ENCODE results near the gene RHOH.
"Not testable (repeated sequence)": the region's sequence is repeated elsewhere in the genome, so short reads cannot be mapped to it uniquely, and the experiment has no call there.

RHOH gene

DNA sequence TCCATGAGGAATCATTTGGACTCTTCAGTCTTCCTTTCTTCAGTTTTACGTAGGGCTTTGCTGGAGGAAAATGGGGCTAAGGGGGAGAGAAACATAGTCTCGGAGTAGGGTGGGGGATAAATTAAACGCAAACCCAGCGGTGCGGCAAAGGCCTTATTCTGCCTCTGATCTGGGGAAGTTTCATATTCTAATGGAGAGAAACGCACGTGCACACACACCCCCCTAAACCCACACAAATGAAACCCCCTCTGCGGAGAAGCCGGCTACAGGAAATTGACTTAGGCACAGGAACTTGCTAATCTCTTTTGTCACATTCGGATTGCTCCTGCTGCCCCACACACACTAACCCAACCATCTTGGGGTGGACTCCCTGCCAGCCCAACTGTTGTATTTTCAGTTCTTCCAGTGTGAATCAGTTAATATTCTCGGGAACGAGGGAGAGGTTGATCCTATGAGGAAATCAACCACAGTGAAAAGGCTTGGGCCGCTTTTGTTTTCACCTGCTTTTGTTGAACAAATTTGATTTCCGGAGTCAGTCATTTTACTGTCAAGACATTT lies at the start of gene RHOH:
TSS of gene RHOH (plus strand) at position 308 of the 558 bp plus-strand sequence. CDS start 46,356 bp downstream, outside the sequence.
- DNase-seq, result no peak

DNA sequence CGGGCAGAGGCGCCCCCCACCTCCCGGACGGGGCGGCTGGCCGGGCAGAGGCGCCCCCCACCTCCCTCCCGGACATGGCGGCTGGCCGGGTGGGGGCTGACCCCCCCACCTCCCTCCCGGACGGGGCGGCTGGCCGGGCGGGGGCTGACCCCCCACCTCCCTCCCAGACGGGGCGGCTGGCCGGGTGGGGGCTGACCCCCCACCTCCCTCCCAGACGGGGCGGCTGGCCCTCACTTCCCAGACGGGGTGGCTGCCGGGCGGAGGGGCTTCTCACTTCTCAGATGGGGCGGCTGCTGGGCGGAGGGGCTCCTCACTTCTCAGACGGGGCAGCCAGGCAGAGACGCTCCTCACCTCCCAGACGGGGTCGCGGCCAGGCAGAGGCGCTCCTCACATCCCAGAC lies 49.3 kb upstream of the RHOH start:
- not testable (repeated sequence) for DNase-seq

GRCh38 chr4:40149960-40150385 lies 46.9 kb upstream of the RHOH start:
- peak in 21 of 56 donors; percentile 0 to 68 (median 7) for DNase-seq

- no peak for DNase-seq
Observed at GRCh38 chr4:40150932-40151331, 45.9 kb upstream of the RHOH start.

GRCh38 chr4:40152637-40153036 lies 44.2 kb upstream of the RHOH start:
- DNase-seq, result no peak

- DNase-seq, result no peak
Observed at GRCh38 chr4:40157436-40157835, 39.4 kb upstream of the RHOH start.

DNA sequence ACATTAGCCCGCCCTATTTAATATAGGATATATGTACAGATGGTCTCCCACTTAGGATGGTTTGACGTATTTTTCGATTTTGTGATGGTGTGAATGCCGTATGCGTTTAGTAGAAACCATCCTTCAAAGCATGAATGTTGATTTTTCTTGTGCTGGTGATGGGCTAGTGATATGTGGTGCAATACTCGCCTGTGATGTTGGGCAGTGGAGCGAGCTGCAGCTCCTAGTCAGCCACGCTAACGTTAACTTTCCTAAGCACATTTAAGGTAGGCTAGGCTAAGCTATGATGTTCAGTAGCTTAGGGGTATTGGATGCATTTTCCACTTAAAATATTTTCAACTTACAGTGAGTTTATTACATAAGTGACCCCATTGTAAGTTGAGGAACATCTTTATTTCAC lies 36.6 kb upstream of the RHOH start:
- no peak for DNase-seq

DNA sequence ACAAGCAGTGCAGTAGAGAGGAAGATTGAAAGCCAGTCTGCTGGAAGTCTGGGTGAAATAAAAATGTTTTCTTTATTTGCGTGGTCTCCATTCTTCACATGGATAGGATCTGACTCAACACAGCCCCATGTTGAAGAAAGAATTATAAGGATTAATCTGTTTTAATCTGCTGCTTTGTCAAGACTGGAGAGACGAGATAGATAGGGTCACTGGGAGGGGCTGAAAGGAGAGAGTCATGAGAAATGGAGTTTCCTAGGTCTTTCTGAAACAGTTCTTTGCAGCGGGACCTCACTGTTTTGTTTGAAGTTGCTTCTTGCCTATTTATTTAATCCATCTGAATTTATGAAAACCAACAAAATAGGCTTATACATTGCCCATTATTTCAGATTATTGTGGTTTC lies 32.4 kb upstream of the RHOH start:
- DNase-seq, result no peak

GRCh38 chr4:40165916-40166315 lies 30.9 kb upstream of the RHOH start:
- no peak for DNase-seq

DNA sequence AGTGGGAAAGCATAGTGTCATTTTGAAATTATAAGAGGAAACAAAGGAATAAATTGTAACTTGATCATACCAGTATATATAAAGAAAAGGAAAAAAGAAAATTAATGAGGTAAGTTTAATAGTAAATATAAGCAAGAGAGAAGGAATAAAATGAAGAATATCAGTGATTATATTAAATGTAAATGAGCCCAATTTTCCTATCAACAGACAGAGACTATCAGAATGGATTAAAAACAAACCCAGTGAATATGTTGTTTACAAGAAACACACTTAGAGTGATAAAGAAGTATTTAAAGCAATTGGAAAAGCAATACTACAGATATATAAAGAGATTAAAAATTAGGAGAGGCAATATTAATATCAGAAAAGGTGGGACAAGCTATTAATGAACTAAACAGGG lies 28.8 kb upstream of the RHOH start:
- DNase-seq, result no peak

GRCh38 chr4:40170588-40170987 lies 26.2 kb upstream of the RHOH start:
- no peak for DNase-seq

GRCh38 chr4:40173470-40173875 lies 23.4 kb upstream of the RHOH start:
- DNase-seq, result no peak

- DNase-seq, result no peak
Observed at GRCh38 chr4:40176602-40177001, 20.2 kb upstream of the RHOH start.

DNA sequence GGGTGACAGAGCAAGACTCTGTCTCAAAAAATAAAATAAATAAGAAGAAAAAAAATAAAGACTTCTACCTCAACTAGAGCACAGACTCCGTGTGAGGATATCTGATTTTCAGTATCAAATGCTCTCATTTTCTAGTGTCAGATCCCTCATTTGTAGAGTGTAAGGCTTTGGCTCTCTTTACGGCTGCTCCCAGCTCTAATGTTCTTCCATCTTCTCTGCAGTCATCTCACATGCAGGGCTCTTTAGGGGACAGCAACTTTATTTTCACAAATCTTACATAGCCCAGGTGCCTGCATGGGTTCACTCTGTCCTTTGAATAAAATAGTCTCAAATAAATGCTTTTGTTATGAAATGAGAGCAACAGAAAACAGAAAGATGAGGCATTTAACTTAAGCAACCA lies 19.2 kb upstream of the RHOH start:
- no peak for DNase-seq

- no peak for DNase-seq
Observed at GRCh38 chr4:40178672-40179071, 18.2 kb upstream of the RHOH start.

GRCh38 chr4:40179360-40179759 lies 17.5 kb upstream of the RHOH start:
- DNase-seq, result no peak

DNA sequence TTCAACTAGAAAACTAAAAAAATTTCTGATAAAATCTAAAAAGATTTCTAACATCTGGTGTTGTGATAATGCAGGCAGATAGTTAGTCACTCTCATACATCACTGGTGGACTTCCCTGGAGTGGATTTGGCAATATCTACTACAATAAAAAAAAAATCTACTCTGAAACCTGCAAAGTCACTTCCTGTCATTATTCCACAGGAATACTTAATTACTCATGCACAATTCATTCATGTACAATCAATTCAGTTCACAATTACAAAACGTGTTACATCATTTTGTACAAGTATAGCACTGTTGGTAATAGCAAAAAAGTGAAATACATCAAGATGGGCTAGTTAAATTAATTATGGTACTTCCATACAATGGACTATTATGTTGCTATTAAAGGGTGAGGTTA lies 16.5 kb upstream of the RHOH start:
- DNase-seq, result no peak

DNA sequence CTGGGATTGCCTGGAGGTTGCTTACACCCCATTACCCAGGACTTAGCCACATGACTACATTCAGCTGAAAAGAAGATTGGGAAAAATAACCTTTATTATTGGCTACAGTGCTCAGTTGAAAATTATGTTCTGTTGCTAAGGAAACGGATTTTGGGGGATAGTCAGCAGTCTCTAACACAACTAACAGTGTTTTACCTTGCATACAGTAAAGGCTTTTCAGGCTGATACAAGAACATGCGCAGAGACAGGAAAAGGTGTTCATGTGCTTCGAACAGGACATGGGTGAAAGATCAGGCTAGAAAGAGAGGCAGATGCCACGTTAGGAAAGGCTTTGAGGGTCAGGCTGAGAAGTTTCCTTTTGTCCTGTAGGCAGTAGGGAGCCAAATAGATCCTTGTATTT lies 14.8 kb upstream of the RHOH start:
- no peak for DNase-seq

- DNase-seq, result no peak
Observed at GRCh38 chr4:40182954-40183353, 13.9 kb upstream of the RHOH start.

DNA sequence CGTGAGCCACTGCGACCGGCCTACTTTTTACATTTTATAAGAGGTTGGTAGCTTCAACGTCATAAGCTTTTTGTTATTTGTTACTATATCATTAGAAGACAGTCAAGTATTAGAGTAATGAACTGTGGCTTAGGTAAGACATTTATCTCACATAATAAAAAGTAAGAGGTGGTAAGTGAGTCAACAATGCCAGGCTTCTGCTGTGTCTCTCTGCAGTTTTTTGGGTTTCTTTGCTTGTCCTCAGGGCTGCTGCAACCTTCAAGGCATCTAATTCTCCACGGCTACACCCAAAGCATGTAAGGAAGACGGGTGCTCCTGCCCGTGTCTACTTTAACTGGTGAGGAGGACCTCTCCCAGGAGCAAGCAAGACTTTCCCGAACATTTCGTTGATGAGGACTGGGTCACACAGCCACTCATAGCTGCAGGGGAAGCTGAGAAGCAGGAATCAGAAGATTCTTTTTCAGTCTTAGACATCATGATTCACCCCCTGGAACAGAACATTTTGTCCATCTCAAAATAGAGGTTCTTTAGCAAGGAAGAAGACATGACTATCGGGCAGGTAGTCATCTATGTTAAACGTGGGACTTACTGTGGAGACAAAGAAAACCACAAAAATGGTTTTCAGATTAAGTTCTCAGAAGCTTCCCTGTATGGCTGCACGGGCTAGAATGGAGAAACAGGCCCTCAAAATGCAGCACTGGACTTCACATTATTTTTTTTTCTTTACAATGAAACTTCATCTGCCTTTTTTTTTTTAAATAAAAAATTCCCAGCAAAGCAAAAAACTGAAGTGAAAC lies 13.0 kb upstream of the RHOH start:
- no peak for DNase-seq

GRCh38 chr4:40185830-40186664 lies 10.8 kb upstream of the RHOH start:
- DNase-seq, result no peak

- no peak for DNase-seq
Observed at GRCh38 chr4:40186665-40187014, 10.2 kb upstream of the RHOH start.
